ENCODE data around the gene SSR1.
"Not testable (repeated sequence)": the region's sequence is repeated elsewhere in the genome, so short reads cannot be mapped to it uniquely, and the experiment has no call there.

GRCh38 chr6:7274525-7274924, 38.5 kb downstream of the SSR1 start:
- not testable (repeated sequence) for TF ChIP-seq POLR2AphosphoS5 (IDR thresholded peaks at IDR 0.05); CTCF (IDR thresholded peaks at IDR 0.05; ENCODE audit: poor library complexity, severe bottlenecking); EP300 (conservative IDR thresholded peaks at IDR 0.05; ENCODE audit: poor library complexity, severe bottlenecking); EZH2 (IDR thresholded peaks at IDR 0.05; ENCODE audit: borderline replicate concordance, insufficient read depth, low read length, poor library complexity, severe bottlenecking)

Measured in neural cell (in vitro differentiated cells).